HG02885 (cell line): ENCODE results near the gene P4HA2.
A peak's percentile ranks its signal among the peaks of the same experiment; 100 is the strongest.

Experiments used
- ATAC-seq: cut with Tn5 transposase; IDR thresholded peaks from one replicate; pipeline ENCODE4 v1.9.1; 2021; ENCODE audit warnings: mild to moderate bottlenecking; ENCODE audit not compliant: unreplicated experiment, poor library complexity

P4HA2 gene

GRCh38 chr5:132265336-132266030, 37.8 kb upstream of the P4HA2 start:
- ATAC-seq = no peak

GRCh38 chr5:132264546-132265335, 37.1 kb upstream of the P4HA2 start:
- ATAC-seq = no peak

GRCh38 chr5:132263548-132264261, 36.1 kb upstream of the P4HA2 start:
- no peak for ATAC-seq

- no peak for ATAC-seq
These were observed 35.4 kb upstream of the P4HA2 start for GRCh38 chr5:132262882-132263547.

GRCh38 chr5:132261881-132262845, 34.5 kb upstream of the P4HA2 start:
- ATAC-seq = no peak

GRCh38 chr5:132260714-132261551, 33.3 kb upstream of the P4HA2 start:
- ATAC-seq = peak; percentile 58

GRCh38 chr5:132260051-132260450, 32.4 kb upstream of the P4HA2 start:
- ATAC-seq = no peak

GRCh38 chr5:132259069-132259851, 31.6 kb upstream of the P4HA2 start:
- no peak for ATAC-seq

- no peak for ATAC-seq
These were observed 30.7 kb upstream of the P4HA2 start for GRCh38 chr5:132258102-132259068.

- no peak for ATAC-seq
These were observed 29.8 kb upstream of the P4HA2 start, which contains the start of gene PDLIM4 for GRCh38 chr5:132257131-132258101. PDLIM4 (plus strand) TSS chr5:132257696; CDS start chr5:132257735, 39 bp downstream.

GRCh38 chr5:132256783-132257130, 29.1 kb upstream of the P4HA2 start:
- ATAC-seq = no peak

- no peak for ATAC-seq
These were observed 28.6 kb upstream of the P4HA2 start for GRCh38 chr5:132256086-132256782.

- ATAC-seq = no peak
These were observed 26.8 kb upstream of the P4HA2 start for GRCh38 chr5:132254321-132254977.
